MM.1S (cell line): ENCODE measurements around the gene GRAMD1B.

Experiments
- DNase-seq: peaks from one replicate; pipeline ENCODE4 v3.0.0-alpha.2; 2015
- H2AFZ ChIP-seq: fragments of 300-600 bp; sonication (generic); 2 replicates; pipeline ENCODE4 v1.6.0; 2016; ENCODE audit warnings: antibody characterized with exemption, low read length
- H3F3A ChIP-seq: fragments of 300-600 bp; sonication (generic); 2 replicates; pipeline ENCODE4 v1.6.1; 2016; ENCODE audit warnings: mild to moderate bottlenecking, antibody characterized with exemption, low read length, moderate library complexity, mixed read lengths; ENCODE audit not compliant: insufficient read depth
- H3K27ac ChIP-seq: fragments of 300-600 bp; sonication (generic); 2 replicates; pipeline ENCODE4 v1.5.1; 2016; ENCODE audit warnings: mild to moderate bottlenecking, low read length
- H3K27me3 ChIP-seq: fragments of 300-600 bp; sonication (generic); replicated peaks from 2 replicates; pipeline ENCODE4 v1.6.0; 2016; ENCODE audit warnings: low read length; ENCODE audit not compliant: insufficient read depth
- H3K36me3 ChIP-seq: fragments of 300-600 bp; sonication (generic); replicated peaks from 2 replicates; pipeline ENCODE4 v1.6.1; 2016; ENCODE audit warnings: mild to moderate bottlenecking, low read length, mixed read lengths; ENCODE audit not compliant: insufficient read depth
- H3K4me1 ChIP-seq: fragments of 300-600 bp; sonication (generic); 2 replicates; pipeline ENCODE4 v1.6.1; 2016; ENCODE audit warnings: low read length, mixed read lengths
- H3K4me2 ChIP-seq: fragments of 300-600 bp; sonication (generic); 2 replicates; pipeline ENCODE4 v1.6.0; 2016; ENCODE audit warnings: low read depth, low read length
- H3K4me3 ChIP-seq: fragments of 300-600 bp; sonication (generic); 2 replicates; pipeline ENCODE4 v1.5.1; 2016; ENCODE audit warnings: low read length, mixed read lengths
- H3K79me2 ChIP-seq: fragments of 300-600 bp; sonication (generic); 2 replicates; pipeline ENCODE4 v1.6.1; 2016; ENCODE audit warnings: mixed run types, low read length, mixed read lengths
- H3K9ac ChIP-seq: fragments of 300-600 bp; sonication (generic); 2 replicates; pipeline ENCODE4 v1.6.1; 2016; ENCODE audit warnings: low read length, mixed read lengths
- H3K9me2 ChIP-seq: fragments of 300-600 bp; sonication (generic); replicated peaks from 2 replicates; pipeline ENCODE4 v1.6.1; 2016; ENCODE audit warnings: mild to moderate bottlenecking, low read length, mixed read lengths; ENCODE audit not compliant: insufficient read depth
- H3K9me3 ChIP-seq: fragments of 300-600 bp; sonication (generic); replicated peaks from 2 replicates; pipeline ENCODE4 v1.6.1; 2016; ENCODE audit warnings: mild to moderate bottlenecking, low read length, mixed read lengths; ENCODE audit not compliant: insufficient read depth
- H4K20me1 ChIP-seq: fragments of 300-600 bp; sonication (generic); 2 replicates; pipeline ENCODE4 v1.6.1; 2016; ENCODE audit warnings: mild to moderate bottlenecking, low read length, moderate library complexity, mixed read lengths; ENCODE audit not compliant: insufficient read depth
- EZH2 ChIP-seq: fragments of 300-600 bp; sonication (generic); optimal IDR thresholded peaks from 2 replicates; pipeline ENCODE3; 2017; ENCODE audit warnings: low read depth, mild to moderate bottlenecking, antibody characterized with exemption, low read length, mixed read lengths
- EZH2phosphoT487 ChIP-seq: fragments of 300-600 bp; sonication (generic); IDR thresholded peaks from 2 replicates; pipeline ENCODE4 v1.6.1; 2018; ENCODE audit warnings: antibody characterized with exemption, low read length
- TF ChIP-seq, protein P1 (sequence below): fragments of 300-600 bp; sonication (generic); IDR thresholded peaks from 2 replicates; pipeline ENCODE4 v1.5.1; 2016; ENCODE audit warnings: antibody characterized with exemption, low read length, mixed read lengths

GRAMD1B gene

GRCh38 chr11:123641495-123641840 lies 211.4 kb downstream of the GRAMD1B start:
- no peaks in the 10 kb centered on the region for H3F3A ChIP-seq
- H2AFZ ChIP-seq: no peak overlapping the region
- no peaks in the 10 kb centered on the region for H3K36me3 ChIP-seq
- no peaks in the 10 kb centered on the region for H3K9me2 ChIP-seq
- DNase-seq: no peak
- H3K9ac ChIP-seq: no peak overlapping the region
- no peaks in the 10 kb centered on the region for H3K9me3 ChIP-seq
- no peak overlapping the region for H3K4me2 ChIP-seq
- peaks cover 6% of the 10 kb centered on the region; the same call in 1 of the 2 replicates for H3K4me1 ChIP-seq
- no peak overlapping the region for H3K27ac ChIP-seq
- no peaks in the 10 kb centered on the region for H3K79me2 ChIP-seq
- no peak for TF ChIP-seq EZH2phosphoT487
- no peaks in the 10 kb centered on the region for H3K27me3 ChIP-seq
- H4K20me1 ChIP-seq: no peaks in the 10 kb centered on the region
- no peak overlapping the region for H3K4me3 ChIP-seq

DNA sequence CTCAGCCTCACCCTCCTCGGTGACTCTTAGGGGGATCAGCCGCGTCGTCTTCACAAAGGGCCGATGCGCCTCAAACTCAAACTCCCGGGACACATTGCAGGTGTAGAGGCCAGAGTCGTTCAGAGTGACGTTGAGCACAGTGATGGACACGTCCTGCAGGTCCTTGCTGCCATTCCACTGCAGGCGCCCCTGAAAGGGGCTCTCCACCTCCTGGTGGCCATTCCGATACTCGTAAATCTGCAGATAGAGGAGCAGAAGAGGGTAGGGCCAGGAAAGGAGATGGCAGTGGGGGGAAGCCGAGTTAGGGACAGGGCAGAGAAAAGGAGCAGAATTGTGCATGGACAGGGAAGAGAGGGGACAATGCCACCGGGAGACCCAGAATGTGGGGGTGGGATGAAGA lies 212.4 kb downstream of the GRAMD1B start:
- Histone ChIP-seq H3F3A (no peaks in the 10 kb centered on the region), H3K36me3 (no peaks in the 10 kb centered on the region), H3K9me3 (no peaks in the 10 kb centered on the region), H3K27me3 (no peaks in the 10 kb centered on the region), H3K9ac (no peak overlapping the region), H4K20me1 (no peaks in the 10 kb centered on the region), H3K4me2 (no peak overlapping the region), H3K27ac (no peak overlapping the region), H3K9me2 (no peaks in the 10 kb centered on the region), H3K4me1 (peaks cover 6% of the 10 kb centered on the region; the same call in 1 of the 2 replicates), H2AFZ (no peak overlapping the region), H3K4me3 (no peak overlapping the region), H3K79me2 (no peaks in the 10 kb centered on the region)
- DNase-seq: no peak
- TF ChIP-seq EZH2phosphoT487 (no peak), EZH2 (no peak)
- TF ChIP-seq, protein P1, sequence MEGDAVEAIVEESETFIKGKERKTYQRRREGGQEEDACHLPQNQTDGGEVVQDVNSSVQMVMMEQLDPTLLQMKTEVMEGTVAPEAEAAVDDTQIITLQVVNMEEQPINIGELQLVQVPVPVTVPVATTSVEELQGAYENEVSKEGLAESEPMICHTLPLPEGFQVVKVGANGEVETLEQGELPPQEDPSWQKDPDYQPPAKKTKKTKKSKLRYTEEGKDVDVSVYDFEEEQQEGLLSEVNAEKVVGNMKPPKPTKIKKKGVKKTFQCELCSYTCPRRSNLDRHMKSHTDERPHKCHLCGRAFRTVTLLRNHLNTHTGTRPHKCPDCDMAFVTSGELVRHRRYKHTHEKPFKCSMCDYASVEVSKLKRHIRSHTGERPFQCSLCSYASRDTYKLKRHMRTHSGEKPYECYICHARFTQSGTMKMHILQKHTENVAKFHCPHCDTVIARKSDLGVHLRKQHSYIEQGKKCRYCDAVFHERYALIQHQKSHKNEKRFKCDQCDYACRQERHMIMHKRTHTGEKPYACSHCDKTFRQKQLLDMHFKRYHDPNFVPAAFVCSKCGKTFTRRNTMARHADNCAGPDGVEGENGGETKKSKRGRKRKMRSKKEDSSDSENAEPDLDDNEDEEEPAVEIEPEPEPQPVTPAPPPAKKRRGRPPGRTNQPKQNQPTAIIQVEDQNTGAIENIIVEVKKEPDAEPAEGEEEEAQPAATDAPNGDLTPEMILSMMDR: no peak

GRCh38 chr11:123645286-123645975 lies 215.4 kb downstream of the GRAMD1B start:
- H3K9ac ChIP-seq: no peak overlapping the region
- H2AFZ ChIP-seq: no peak overlapping the region
- no peaks in the 10 kb centered on the region for H3F3A ChIP-seq
- no peaks in the 10 kb centered on the region for H3K27me3 ChIP-seq
- H3K4me1 ChIP-seq: no peaks in the 10 kb centered on the region; the same call in 1 of the 2 replicates
- H3K27ac ChIP-seq: no peak overlapping the region
- H4K20me1 ChIP-seq: no peaks in the 10 kb centered on the region
- DNase-seq: no peak
- no peaks in the 10 kb centered on the region for H3K36me3 ChIP-seq
- no peak overlapping the region for H3K4me3 ChIP-seq
- no peaks in the 10 kb centered on the region for H3K9me2 ChIP-seq
- TF ChIP-seq EZH2phosphoT487 (no peak), EZH2 (no peak)
- TF ChIP-seq, protein P1: no peak
- no peak overlapping the region for H3K4me2 ChIP-seq
- no peaks in the 10 kb centered on the region for H3K9me3 ChIP-seq
- H3K79me2 ChIP-seq: no peaks in the 10 kb centered on the region

- no peaks in the 10 kb centered on the region for H3K4me1 ChIP-seq
- no peaks in the 10 kb centered on the region for H3K9me2 ChIP-seq
- no peak overlapping the region for H3K27ac ChIP-seq
- peaks cover 17% of the 10 kb centered on the region; the same call in 1 of the 2 replicates for H3K27me3 ChIP-seq
- H3F3A ChIP-seq: no peaks in the 10 kb centered on the region
- no peaks in the 10 kb centered on the region for H3K36me3 ChIP-seq
- no peak for TF ChIP-seq EZH2
- TF ChIP-seq, protein P1: no peak
- no peak for TF ChIP-seq EZH2phosphoT487
- no peaks in the 10 kb centered on the region for H3K9me3 ChIP-seq
- no peak for DNase-seq
- H3K4me3 ChIP-seq: no peak overlapping the region
- H4K20me1 ChIP-seq: no peaks in the 10 kb centered on the region
- H3K9ac ChIP-seq: no peak overlapping the region
- H2AFZ ChIP-seq: no peak overlapping the region
- no peak overlapping the region for H3K4me2 ChIP-seq
- no peaks in the 10 kb centered on the region for H3K79me2 ChIP-seq
These were observed 220.8 kb downstream of the GRAMD1B start for GRCh38 chr11:123650901-123651300.
